ENCODE results near the gene STUM. TPM values are rescaled to one million over a fixed set of nuclear protein-coding genes. Genes with fewer than 3 reads are reported as not detected.
A peak's percentile ranks its signal among the peaks of the same experiment; 100 is the strongest.

STUM gene
- total and polyA plus RNA-seq, 7 donors, result under 0.01 to 16.9 (median 7.2) TPM

DNA sequence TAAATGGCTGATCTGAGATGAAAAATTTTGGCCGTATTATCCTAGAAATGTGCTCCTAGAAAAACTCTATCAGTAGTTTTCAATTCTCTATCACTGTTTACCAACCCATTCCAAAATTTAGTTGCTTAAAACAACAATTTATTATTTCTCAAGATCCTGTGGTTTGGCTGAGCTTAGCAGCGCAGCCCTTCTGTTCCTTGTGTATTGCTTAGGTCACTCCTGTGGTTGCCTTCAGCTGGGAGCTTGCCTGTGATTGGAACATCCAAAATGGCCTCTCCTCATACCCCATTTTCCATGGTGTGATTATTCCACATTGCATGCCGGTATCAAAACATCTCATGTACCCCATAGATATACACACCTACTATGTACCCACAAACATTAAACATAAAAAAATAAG is 22.8 kb upstream of the STUM start:
- Histone ChIP-seq H3K27me3 (peaks cover 0 to 3% (median 0%) of the 10 kb centered on the region in 3 donors), H3K27ac (no peak overlapping the region), H3K4me1 (no peaks in the 10 kb centered on the region), H3K36me3 (no peaks in the 10 kb centered on the region), H3K4me3 (no peak overlapping the region), H3K9me3 (no peaks in the 10 kb centered on the region)
- 86 to 89% methylated on average over 3 of the region's 3 CpGs for WGBS, 2 donors
- TF ChIP-seq, protein P1, sequence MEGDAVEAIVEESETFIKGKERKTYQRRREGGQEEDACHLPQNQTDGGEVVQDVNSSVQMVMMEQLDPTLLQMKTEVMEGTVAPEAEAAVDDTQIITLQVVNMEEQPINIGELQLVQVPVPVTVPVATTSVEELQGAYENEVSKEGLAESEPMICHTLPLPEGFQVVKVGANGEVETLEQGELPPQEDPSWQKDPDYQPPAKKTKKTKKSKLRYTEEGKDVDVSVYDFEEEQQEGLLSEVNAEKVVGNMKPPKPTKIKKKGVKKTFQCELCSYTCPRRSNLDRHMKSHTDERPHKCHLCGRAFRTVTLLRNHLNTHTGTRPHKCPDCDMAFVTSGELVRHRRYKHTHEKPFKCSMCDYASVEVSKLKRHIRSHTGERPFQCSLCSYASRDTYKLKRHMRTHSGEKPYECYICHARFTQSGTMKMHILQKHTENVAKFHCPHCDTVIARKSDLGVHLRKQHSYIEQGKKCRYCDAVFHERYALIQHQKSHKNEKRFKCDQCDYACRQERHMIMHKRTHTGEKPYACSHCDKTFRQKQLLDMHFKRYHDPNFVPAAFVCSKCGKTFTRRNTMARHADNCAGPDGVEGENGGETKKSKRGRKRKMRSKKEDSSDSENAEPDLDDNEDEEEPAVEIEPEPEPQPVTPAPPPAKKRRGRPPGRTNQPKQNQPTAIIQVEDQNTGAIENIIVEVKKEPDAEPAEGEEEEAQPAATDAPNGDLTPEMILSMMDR (IDR thresholded peaks at IDR 0.05), result no peak
- no peak for TF ChIP-seq EP300 (IDR thresholded peaks at IDR 0.05)
- TF ChIP-seq POLR2A (IDR thresholded peaks at IDR 0.05), result no peak
- no peak for TF ChIP-seq POLR2AphosphoS5 (IDR thresholded peaks at IDR 0.05)
- no peak for DNase-seq
- intact Hi-C loops (cut with DNase I), result no loop called here

DNA sequence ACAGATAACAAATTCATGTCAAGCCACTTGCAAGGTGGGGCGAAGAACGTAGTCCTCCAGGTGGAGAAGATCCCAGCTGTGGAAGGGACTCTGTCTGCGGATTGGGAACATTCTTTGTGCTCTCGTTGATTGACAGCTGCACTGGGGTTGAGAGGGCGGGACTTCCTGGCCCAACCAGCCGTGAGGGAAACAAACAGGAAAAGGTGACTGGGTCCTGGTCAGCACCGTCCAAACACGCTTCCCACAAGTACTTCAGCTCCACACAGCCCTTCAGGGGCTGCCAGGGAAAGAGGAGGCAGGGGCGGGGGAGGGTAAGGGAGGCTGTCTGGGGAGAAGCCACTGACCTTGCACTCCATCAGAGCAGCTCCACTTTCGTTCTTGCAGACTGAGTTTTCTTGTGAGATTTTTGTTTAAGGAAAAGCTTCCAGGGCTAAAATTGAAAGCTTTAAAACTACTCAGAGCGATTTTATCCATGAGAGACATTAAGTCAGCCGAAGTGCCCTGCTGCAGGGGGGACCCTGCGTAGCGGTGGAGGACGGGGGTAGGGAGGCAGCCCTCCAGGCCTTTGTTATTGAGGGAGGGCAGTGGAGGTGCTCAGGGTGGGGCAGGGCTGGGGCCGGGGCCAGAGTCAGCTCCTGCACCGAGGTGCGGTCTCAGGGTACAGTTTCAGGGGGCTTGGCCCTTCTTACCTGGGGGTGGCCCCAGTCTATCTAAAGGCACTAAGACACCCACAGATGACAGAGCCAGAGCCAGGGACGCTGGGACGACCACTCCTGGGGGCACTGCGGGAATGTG is 21.6 kb upstream of the STUM start:
- H3K4me1 ChIP-seq, result no peaks in the 10 kb centered on the region
- 84 to 85% methylated on average over 21 of the region's 21 CpGs for WGBS, 2 donors
- DNase-seq, result no peak
- H3K27me3 ChIP-seq, result peaks cover 0 to 3% (median 0%) of the 10 kb centered on the region in 3 donors
- intact Hi-C loops (cut with DNase I), result no loop called here
- H3K36me3 ChIP-seq, result no peaks in the 10 kb centered on the region
- peak overlapping the region in 1 of 4 donors; percentile 18 for H3K4me3 ChIP-seq
- no peak overlapping the region for H3K27ac ChIP-seq
- TF ChIP-seq POLR2AphosphoS5 (IDR thresholded peaks at IDR 0.05), result no peak
- TF ChIP-seq, protein P1 (IDR thresholded peaks at IDR 0.05), result no peak
- no peak for TF ChIP-seq EP300 (IDR thresholded peaks at IDR 0.05)
- no peak for TF ChIP-seq POLR2A (IDR thresholded peaks at IDR 0.05)
- no peaks in the 10 kb centered on the region for H3K9me3 ChIP-seq

DNA sequence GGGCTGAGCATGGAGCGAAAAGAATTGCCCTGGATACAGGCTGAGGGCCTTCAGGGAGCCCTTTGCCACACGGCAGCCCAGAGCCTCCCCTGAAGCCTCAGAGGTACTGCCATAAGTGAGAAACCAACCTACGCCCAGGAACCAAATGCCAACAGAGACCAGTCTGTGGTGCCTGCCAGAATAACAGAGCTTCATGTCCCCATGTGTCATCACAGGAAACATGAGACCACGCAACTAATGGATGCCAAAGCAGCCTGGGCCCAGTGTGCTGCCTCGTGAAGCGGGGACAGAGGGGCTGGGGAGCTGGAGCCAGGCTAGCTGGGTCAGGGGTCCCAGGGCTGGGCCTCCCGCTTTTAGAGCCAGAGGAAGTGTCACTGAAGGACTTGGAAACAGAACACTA is 18.7 kb upstream of the STUM start:
- Histone ChIP-seq H3K36me3 (no peaks in the 10 kb centered on the region), H3K4me1 (no peaks in the 10 kb centered on the region), H3K27me3 (peaks cover 0 to 3% (median 0%) of the 10 kb centered on the region in 3 donors), H3K9me3 (no peaks in the 10 kb centered on the region), H3K4me3 (no peak overlapping the region), H3K27ac (no peak overlapping the region)
- TF ChIP-seq POLR2A (IDR thresholded peaks at IDR 0.05) (no peak), POLR2AphosphoS5 (IDR thresholded peaks at IDR 0.05) (no peak)
- TF ChIP-seq, protein P1 (IDR thresholded peaks at IDR 0.05), result no peak
- 92 to 93% methylated on average over 7 of the region's 7 CpGs for WGBS, 2 donors
- intact Hi-C loops (cut with DNase I), result no loop called here
- no peak for DNase-seq

DNA sequence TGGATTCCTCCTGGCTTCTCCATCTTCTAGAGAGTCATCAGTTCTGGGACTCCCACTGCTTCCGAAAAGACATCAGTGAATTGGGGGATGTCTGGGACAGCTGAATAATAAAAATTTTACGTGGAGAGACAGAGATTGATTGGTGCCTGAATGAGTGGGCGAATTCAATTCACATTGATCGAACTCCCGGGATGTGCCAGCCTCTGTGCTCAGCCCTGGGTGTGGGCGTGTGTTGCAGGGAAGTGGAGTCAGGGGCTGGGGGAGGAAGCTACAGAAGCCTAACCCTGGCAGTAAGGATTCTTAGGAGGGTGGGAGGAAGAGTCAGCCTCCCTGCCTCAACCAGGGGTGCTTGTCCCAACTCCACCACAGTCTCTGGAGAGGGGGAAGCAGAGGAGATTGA is 18.0 kb upstream of the STUM start:
- no peak for TF ChIP-seq POLR2A (IDR thresholded peaks at IDR 0.05)
- no peak for TF ChIP-seq EP300 (IDR thresholded peaks at IDR 0.05)
- peaks cover 0 to 3% (median 0%) of the 10 kb centered on the region in 3 donors for H3K27me3 ChIP-seq
- no peak overlapping the region for H3K4me3 ChIP-seq
- no peaks in the 10 kb centered on the region for H3K4me1 ChIP-seq
- intact Hi-C loops (cut with DNase I), result no loop called here
- no peaks in the 10 kb centered on the region for H3K36me3 ChIP-seq
- no peak overlapping the region for H3K27ac ChIP-seq
- WGBS, 2 donors, result 85 to 87% methylated on average over 6 of the region's 6 CpGs
- no peak for DNase-seq
- H3K9me3 ChIP-seq, result no peaks in the 10 kb centered on the region

DNA sequence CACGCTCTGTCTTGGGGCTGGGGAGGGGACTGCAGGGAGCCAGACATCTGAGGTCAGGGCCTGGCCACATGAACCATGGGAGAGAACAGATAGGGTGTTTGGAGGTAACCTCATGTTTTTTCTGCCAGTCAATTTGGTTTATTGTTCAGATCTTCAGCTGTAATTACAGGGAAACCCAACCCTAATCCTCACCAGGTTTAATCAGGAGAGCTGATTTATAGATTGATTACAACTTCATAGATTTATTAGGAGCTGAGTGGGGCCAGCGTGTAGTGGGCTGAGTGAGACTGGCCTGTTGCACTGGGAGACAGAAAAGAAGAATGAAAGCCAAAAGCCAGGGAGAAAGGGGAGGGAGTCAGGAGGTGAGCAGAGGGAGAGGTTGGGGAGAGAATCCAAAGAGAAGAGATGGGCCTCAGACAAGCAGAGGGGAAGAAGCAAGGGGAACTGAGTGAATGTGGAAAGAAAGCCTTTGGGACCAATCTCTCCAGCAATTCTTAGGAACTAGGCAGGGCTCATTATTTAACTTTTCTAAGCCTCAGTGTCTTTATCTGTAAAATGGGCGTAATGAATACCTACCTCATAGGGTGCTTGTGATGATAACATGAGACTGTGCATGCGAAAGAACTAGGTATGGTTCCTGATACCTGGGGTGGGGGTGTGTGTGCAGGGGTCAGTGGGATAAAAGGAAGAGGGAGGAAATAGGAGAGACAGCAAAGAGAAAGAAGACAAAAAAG is 17.0 kb upstream of the STUM start:
- intact Hi-C loops (cut with DNase I), result no loop called here
- WGBS, 2 donors, result 92 to 96% methylated on average over 4 of the region's 4 CpGs
- TF ChIP-seq POLR2A (IDR thresholded peaks at IDR 0.05), result no peak
- no peak for TF ChIP-seq POLR2AphosphoS5 (IDR thresholded peaks at IDR 0.05)
- TF ChIP-seq EP300 (IDR thresholded peaks at IDR 0.05), result no peak
- TF ChIP-seq, protein P1 (IDR thresholded peaks at IDR 0.05), result no peak

More for the DNA sequence above, 17.0 kb upstream of the STUM start:
- no peak overlapping the region for H3K4me3 ChIP-seq
- no peaks in the 10 kb centered on the region for H3K4me1 ChIP-seq
- no peak overlapping the region for H3K27ac ChIP-seq
- H3K36me3 ChIP-seq, result no peaks in the 10 kb centered on the region
- no peaks in the 10 kb centered on the region for H3K9me3 ChIP-seq
- H3K27me3 ChIP-seq, result peaks cover 0 to 3% (median 0%) of the 10 kb centered on the region in 3 donors
- no peak for DNase-seq
